HG03342 (cell line): ENCODE data around the gene UBAC2.
"Not testable (repeated sequence)": the region's sequence is repeated elsewhere in the genome, so short reads cannot be mapped to it uniquely, and the experiment has no call there.

Source experiments
- ATAC-seq: cut with Tn5 transposase; IDR thresholded peaks from one replicate; pipeline ENCODE4 v1.9.1; 2021; ENCODE audit warnings: mild to moderate bottlenecking, moderate library complexity; ENCODE audit not compliant: unreplicated experiment

UBAC2 gene

GRCh38 chr13:99388334-99388923 is 187.8 kb downstream of the UBAC2 start:
- no peak for ATAC-seq

DNA sequence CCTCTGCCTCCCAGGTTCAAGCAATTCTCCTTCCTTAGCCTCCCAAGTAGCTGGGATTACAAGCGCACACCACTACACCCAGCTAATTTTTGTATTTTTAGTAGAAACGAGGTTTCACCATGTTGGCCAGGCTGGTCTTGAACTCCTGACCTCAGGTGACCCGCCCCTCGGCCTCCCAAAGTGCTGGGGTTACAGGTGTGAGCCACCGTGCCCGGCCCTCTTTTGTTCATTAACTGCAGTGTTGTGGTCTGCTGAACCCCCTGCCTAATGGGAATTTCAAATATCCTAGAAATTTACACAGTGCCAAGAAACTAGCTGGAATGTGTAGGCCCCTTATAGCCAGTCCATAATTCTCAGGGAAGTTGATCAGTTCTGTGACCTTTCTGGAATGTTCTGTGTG is 188.4 kb downstream of the UBAC2 start:
- not testable (repeated sequence) for ATAC-seq

DNA sequence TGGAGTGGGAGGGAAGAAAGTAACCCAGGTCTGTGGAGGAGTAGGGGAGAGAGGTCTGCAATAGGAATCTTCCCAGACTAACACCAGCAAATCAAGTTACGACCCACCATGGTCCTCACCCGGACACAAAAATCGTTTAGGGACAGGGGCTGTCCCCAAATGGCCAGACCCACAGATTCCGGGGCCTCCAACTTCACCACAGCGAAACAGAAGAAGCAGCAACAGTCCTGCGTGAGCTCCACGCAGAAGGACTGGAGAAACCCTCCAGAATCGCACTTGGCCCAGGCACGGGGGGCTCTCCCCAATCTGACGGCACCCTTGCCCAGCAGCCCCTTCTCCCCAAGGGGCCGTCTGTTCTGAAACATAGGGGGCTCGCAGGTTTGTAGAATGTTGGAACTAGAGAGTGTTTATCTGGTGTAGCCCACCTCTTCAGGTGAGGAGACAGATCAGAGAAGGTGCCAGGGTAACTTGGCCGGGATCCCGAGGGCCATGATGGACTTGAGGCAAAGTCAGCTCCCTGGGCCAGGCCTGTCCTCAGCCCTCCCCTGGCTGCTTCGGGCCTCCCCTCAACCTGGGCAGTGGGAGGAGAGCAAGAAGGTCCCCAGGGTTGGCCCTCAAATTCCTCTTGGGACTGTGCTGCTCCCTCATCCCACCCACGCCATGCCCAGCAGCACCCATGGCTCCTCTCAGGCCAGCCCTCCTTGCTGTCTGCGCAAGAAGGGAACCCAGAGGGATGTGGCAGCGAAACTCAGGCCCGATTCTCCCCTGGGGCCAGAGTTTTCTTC is 189.1 kb downstream of the UBAC2 start:
- ATAC-seq, result no peak

- no peak for ATAC-seq
Observed at GRCh38 chr13:99390601-99391000, 189.9 kb downstream of the UBAC2 start.

DNA sequence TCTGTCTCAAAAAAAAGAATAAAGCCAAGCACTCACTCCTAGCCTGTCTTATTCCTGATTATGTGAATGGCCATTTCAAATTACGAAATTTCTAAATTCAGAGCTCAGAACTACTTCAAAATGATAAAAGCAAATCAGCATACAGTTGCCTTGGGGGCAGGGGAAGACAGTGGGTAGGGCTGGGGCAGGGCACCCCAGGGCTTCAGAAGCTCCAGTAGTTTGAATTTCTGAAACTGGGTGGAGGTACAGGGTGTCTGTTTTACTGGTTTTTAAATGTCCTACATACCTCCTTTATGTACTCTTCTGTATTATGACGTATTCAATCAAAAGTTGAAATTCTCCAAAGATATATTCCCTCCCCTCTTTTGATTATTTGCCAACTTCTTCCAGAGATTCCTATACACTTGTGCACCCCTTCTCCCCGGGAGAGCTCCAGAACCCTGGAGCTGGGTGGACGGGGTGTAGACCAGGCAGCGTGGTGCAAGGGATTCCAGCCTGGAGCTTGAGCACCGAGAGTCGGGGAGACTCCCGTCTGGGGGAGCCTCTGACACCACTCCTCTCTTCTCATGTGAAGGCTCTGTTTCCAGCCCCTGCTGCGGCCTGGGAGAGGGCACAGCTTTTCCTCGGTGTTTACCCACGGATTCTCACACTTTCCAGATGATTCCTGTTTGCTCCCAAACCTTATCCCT is 191.3 kb downstream of the UBAC2 start:
- ATAC-seq, result no peak

- no peak for ATAC-seq
Observed at GRCh38 chr13:99392470-99393135, 191.9 kb downstream of the UBAC2 start.

GRCh38 chr13:99393391-99393790 is 192.7 kb downstream of the UBAC2 start:
- not testable (repeated sequence) for ATAC-seq

- ATAC-seq, result no peak
Observed at GRCh38 chr13:99393791-99394735, 193.4 kb downstream of the UBAC2 start.

DNA sequence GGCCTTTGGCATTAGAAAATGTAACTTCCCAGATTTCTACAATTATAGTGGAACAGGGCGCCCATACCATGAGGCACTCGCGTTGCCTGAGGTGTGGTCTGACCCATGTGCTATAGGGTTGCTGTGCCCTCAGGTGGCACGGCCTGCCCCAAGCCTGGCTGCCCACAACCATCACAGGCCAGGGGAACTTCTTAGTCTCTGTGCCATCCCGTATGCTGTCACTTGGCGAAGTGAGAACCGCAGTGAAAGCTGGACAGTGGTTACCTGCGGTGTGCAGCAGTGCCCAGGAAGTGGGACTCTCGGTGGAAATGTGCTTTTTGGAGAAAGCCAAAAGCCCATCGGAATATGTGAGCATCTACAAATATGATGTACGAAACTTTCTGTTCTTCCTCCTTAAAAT is 194.8 kb downstream of the UBAC2 start:
- no peak for ATAC-seq

DNA sequence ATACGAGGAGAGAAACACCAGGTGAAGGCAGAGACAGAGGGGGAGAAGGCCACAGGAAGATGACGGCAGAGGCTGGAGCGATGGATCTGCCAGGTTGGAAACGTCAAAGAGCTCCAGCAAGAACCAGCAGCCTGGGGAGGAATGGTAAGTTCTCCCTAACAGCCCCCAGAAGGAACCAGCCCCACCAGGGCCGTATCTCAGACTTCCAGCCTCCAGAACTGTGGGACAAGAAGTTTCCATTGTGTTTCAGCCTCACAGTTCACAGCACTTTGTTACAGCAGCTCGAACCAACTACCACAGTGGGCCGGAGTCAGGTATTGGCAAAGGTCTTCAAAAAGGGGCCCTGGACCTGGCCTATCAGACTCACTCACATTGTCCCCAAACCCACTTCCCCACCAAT is 195.8 kb downstream of the UBAC2 start:
- ATAC-seq, result no peak

- ATAC-seq, result no peak
Observed at GRCh38 chr13:99398071-99398470, 197.4 kb downstream of the UBAC2 start.

- ATAC-seq, result no peak
Observed at GRCh38 chr13:99398916-99399622, 198.4 kb downstream of the UBAC2 start.

- no peak for ATAC-seq
Observed at GRCh38 chr13:99399623-99399974, 198.9 kb downstream of the UBAC2 start.

DNA sequence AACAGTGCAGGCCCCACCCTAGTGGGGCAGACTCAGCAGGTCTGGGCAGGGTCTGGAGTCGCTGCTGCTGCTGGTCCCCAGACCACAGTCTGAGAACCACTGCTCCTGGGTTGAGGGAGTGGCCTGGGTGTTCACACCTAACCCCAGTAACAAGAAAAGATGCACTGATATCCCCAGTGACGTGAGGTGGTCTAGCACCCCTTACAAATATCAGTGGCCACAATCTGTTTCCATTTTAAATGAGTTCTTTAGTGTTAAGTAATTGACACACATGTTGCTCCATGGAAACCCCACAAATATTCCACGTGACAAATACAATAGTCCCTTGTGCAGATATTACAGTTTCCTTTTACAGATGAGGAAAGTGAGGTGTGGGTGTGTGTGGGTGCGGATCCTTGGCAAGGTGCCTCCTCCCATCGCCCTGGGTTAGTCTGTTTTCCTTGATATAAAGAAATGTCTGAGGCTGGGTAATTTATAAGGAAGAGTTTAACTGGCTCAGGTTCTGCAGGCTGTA is 202.9 kb downstream of the UBAC2 start:
- no peak for ATAC-seq

GRCh38 chr13:99404005-99404755 is 203.5 kb downstream of the UBAC2 start:
- no peak for ATAC-seq

DNA sequence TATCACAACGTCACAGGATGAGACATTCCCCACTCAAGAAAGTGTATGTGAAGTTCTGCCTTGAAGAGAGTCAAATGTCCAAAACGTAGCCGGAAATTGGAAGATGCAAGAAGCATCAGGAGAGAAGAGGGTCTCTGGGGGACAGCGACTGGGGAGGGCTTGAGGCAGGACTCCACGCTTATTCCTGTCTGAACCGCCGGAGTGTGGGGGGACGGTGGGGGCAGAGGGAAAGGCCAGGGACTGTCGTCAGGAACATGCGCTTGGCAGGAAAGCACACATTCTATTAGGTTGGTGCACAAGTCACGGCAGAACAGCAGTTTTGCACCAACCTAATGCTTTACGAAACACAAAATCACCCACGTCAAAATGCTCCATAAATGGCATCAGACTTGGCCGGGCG is 205.3 kb downstream of the UBAC2 start:
- ATAC-seq, result no peak

GRCh38 chr13:99406799-99407201 is 206.1 kb downstream of the UBAC2 start:
- no peak for ATAC-seq

DNA sequence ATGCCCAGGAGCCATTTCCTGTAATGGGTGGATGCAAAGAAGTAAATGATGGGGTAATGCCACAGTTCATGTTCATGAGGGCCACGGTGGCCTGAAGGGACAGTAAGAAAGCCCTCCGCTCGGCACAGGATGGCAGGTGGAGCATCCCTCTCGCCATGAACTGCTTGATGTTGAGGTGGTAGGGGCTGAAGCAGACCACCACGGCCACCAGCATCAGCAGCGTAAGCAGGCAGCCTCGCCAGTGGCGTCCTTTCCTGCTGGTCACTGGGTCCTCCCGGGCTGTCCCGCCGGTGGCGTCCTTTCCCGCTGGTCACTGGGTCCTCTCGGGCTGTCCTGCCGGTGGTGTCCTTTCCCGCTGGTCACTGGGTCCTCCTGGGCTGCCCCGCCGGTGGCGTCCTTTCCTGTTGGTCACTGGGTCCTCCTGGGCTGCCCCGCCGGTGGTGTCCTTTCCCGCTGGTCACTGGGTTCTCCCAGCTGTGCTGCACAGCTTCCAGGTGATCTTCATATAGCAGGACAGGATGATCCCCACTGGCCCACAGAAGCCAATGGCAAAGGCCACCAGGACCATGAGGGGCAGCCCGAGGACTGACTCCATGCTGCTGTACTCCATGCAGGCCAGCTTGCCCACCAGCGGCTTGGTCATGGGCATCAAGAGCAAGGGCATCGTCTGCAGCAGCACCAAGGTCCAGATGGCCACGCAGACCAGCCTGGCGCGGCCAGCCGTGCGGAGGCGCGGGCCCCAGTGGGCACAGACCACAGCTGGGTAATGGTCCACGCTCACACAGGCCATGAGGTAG is 207.4 kb downstream of the UBAC2 start:
- ATAC-seq, result no peak
